Measurements from ENCODE around the gene TGFBR3L. TPM values are rescaled to one million over a fixed set of nuclear protein-coding genes. Genes with fewer than 3 reads are reported as not detected.

Gene TGFBR3L
- total and polyA plus RNA-seq, 9 donors = 0.18 to 6.9 (median 1.0) TPM; not detected in 6

DNA sequence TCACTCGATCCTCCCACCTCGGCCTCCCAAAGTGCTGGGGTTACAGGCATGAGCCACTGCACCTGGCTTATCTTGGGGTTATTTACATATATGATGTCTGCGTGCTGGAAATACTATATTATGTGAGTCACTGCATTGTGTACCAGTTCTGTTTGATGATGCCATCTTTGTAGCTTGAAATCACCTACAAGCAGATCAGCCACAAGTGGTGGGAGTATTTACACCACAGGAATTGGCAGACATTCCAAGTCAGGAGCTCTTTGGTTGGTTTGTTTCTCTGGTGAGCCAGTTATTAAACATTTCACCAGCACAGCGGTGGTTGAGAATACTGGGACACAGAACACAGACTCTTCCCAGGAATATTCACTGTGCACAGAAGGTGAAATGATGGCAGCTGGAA lies 33.3 kb downstream of the TGFBR3L start:
- DNase-seq = no peak
- Histone ChIP-seq H3K9me3 (no peaks in the 10 kb centered on the region), H3K27me3 (no peaks in the 10 kb centered on the region), H3K36me3 (no peaks in the 10 kb centered on the region), H3K27ac (no peak overlapping the region), H3K4me3 (no peak overlapping the region), H3K4me1 (ENCODE audit: insufficient read depth) (no peaks in the 10 kb centered on the region)
- intact Hi-C loops (cut with DNase I) = loop anchor here in 2 of 4 donors (10.0 kb wide), 2 partner anchors 57 to 307 kb away; partner anchors contain the start of gene ELAVL1 (in 1 of the 2)
- WGBS, 3 donors = 95 to 96% (median 96%) methylated on average over 4 of the region's 4 CpGs
- TF ChIP-seq, protein P1, sequence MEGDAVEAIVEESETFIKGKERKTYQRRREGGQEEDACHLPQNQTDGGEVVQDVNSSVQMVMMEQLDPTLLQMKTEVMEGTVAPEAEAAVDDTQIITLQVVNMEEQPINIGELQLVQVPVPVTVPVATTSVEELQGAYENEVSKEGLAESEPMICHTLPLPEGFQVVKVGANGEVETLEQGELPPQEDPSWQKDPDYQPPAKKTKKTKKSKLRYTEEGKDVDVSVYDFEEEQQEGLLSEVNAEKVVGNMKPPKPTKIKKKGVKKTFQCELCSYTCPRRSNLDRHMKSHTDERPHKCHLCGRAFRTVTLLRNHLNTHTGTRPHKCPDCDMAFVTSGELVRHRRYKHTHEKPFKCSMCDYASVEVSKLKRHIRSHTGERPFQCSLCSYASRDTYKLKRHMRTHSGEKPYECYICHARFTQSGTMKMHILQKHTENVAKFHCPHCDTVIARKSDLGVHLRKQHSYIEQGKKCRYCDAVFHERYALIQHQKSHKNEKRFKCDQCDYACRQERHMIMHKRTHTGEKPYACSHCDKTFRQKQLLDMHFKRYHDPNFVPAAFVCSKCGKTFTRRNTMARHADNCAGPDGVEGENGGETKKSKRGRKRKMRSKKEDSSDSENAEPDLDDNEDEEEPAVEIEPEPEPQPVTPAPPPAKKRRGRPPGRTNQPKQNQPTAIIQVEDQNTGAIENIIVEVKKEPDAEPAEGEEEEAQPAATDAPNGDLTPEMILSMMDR (IDR thresholded peaks at IDR 0.05) = no peak
- TF ChIP-seq EP300 (IDR thresholded peaks at IDR 0.05) = no peak
- TF ChIP-seq POLR2A (IDR thresholded peaks at IDR 0.05) = no peak

DNA sequence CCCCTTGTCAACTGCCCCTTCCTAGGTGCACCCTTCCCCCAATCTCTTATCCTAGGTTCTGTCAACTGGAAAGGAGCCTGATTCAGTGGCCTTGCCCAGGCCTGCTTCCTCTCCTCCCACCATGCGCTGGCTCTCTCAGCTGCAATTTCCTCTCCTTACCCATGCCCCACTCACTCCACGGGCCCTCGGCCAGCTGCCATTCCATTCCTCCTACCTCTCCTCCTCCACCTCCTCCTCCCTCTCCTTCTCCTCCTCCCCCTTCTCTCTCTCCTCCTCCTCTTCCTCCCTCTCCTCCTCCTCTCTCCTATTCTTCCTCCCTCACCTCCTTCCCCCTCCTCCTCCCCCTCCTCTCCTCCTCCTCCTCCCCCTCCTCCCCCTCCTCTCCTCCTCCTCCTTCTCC lies 38.4 kb downstream of the TGFBR3L start:
- no peak for TF ChIP-seq POLR2A (IDR thresholded peaks at IDR 0.05)
- no peak for TF ChIP-seq EP300 (IDR thresholded peaks at IDR 0.05)
- TF ChIP-seq, protein P1 (IDR thresholded peaks at IDR 0.05) = no peak
- 8 to 15% (median 12%) methylated on average over 3 of the region's 3 CpGs for WGBS, 3 donors
- Histone ChIP-seq H3K27ac (no peak overlapping the region), H3K4me1 (ENCODE audit: insufficient read depth) (peaks cover 3% of the 10 kb centered on the region), H3K27me3 (no peaks in the 10 kb centered on the region), H3K9me3 (no peaks in the 10 kb centered on the region), H3K36me3 (no peaks in the 10 kb centered on the region), H3K4me3 (no peak overlapping the region)
- intact Hi-C loops (cut with DNase I) = no loop called here
- DNase-seq = no peak

- Histone ChIP-seq H3K36me3 (no peaks in the 10 kb centered on the region), H3K4me3 (no peak overlapping the region), H3K9me3 (no peaks in the 10 kb centered on the region), H3K27ac (no peak overlapping the region), H3K27me3 (no peaks in the 10 kb centered on the region), H3K4me1 (ENCODE audit: insufficient read depth) (peaks cover 3% of the 10 kb centered on the region)
- WGBS, 3 donors = 31 to 51% (median 44%) methylated on average over 7 of the region's 7 CpGs
- DNase-seq = no peak
- TF ChIP-seq, protein P1 (IDR thresholded peaks at IDR 0.05) = no peak
- TF ChIP-seq EP300 (IDR thresholded peaks at IDR 0.05) (no peak), POLR2A (IDR thresholded peaks at IDR 0.05) (no peak)
- intact Hi-C loops (cut with DNase I) = no loop called here
Observed at GRCh38 chr19:7953576-7953975, 38.9 kb downstream of the TGFBR3L start.

- DNase-seq = no peak
- no peaks in the 10 kb centered on the region for H3K36me3 ChIP-seq
- no peaks in the 10 kb centered on the region for H3K9me3 ChIP-seq
- H3K4me1 ChIP-seq (ENCODE audit: insufficient read depth) = peaks cover 3% of the 10 kb centered on the region
- WGBS, 3 donors = 80 to 86% (median 82%) methylated on average over 11 of the region's 11 CpGs
- TF ChIP-seq, protein P1 (IDR thresholded peaks at IDR 0.05) = no peak
- TF ChIP-seq POLR2A (IDR thresholded peaks at IDR 0.05) (no peak), EP300 (IDR thresholded peaks at IDR 0.05) (no peak)
- no peak overlapping the region for H3K27ac ChIP-seq
- intact Hi-C loops (cut with DNase I) = no loop called here
- H3K27me3 ChIP-seq = no peaks in the 10 kb centered on the region
- no peak overlapping the region for H3K4me3 ChIP-seq
Observed at GRCh38 chr19:7955696-7956095, 41.1 kb downstream of the TGFBR3L start.

Data from ovary (tissue), 9 donors.